Lung (tissue), 12 donors: ENCODE results near the gene ATP5ME. TPM values are rescaled to one million over a fixed set of nuclear protein-coding genes. Genes with fewer than 3 reads are reported as not detected.

Source experiments
- ATAC-seq: fragments of 200-7000 bp; cut with Tn5 transposase; one replicate; pipeline ENCODE4 v1.9.1; 2020; ENCODE audit warnings: moderate number of reproducible peaks; ENCODE audit not compliant: insufficient read depth, low FRiP score
- DNase-seq, 3 donors: peaks; one replicate each; pipeline ENCODE4 v3.0.0-alpha.2; 2013 to 2017
- H3K27ac ChIP-seq, 2 donors: one replicate each; pipeline ENCODE4 v1.5.1; 2013; ENCODE audit warnings: mild to moderate bottlenecking in 2 of 2, moderate library complexity in 2 of 2, control low read depth in 1 of 2, inconsistent platforms in 1 of 2, low read depth in 1 of 2, low read length in 1 of 2
- H3K27me3 ChIP-seq, 3 donors: one replicate each; pipeline ENCODE4 v1.5.1; 2013; ENCODE audit warnings: low read length in 2 of 3; ENCODE audit not compliant: control insufficient read depth in 3 of 3, insufficient read depth in 3 of 3
- H3K36me3 ChIP-seq, 4 donors: one replicate each; pipeline ENCODE4 v1.5.1; 2013; ENCODE audit warnings: low read length in 4 of 4, mild to moderate bottlenecking in 1 of 4, moderate library complexity in 1 of 4; ENCODE audit not compliant: control insufficient read depth in 4 of 4, insufficient read depth in 4 of 4
- H3K4me1 ChIP-seq, 5 donors: one replicate each; pipeline ENCODE4 v1.5.1; 2013; ENCODE audit warnings: low read length in 5 of 5, mild to moderate bottlenecking in 2 of 5, moderate library complexity in 1 of 5; ENCODE audit not compliant: control insufficient read depth in 5 of 5, insufficient read depth in 5 of 5
- H3K4me3 ChIP-seq: one replicate; pipeline ENCODE4 v1.5.1; 2013; ENCODE audit warnings: mild to moderate bottlenecking, control low read depth, moderate library complexity
- H3K9ac ChIP-seq, 2 donors: one replicate each; pipeline ENCODE4 v1.5.1; 2013; ENCODE audit warnings: low read length in 2 of 2, control low read depth in 1 of 2; ENCODE audit not compliant: insufficient read depth in 1 of 2
- H3K9me3 ChIP-seq, 4 donors: one replicate each; pipeline ENCODE4 v1.5.1; 2013; ENCODE audit warnings: low read length in 3 of 4, mild to moderate bottlenecking in 1 of 4, moderate library complexity in 1 of 4; ENCODE audit not compliant: control insufficient read depth in 4 of 4, insufficient read depth in 3 of 4
- WGBS, 2 donors: extraction: QIAGEN DNeasy Blood & Tissue Kit; methylation state at CpG; one replicate each; pipeline ENCODE4 v1.1.7; 2013; 5-methylcytosine and 5-hydroxymethylcytosine counted together
- polyA plus RNA-seq, 2 donors: library from polyadenylated mRNA; stranded (reverse); fragments of 200-250 nt; gene quantifications; one replicate each; pipeline ENCODE4 v1.2.1, GENCODE V29; 2013
- total RNA-seq, 2 donors: library from RNA; depleted of rRNA in 1 of 2; stranded (reverse); fragments of >200 nt in 1 of 2; gene quantifications; one replicate each; pipeline ENCODE4 v1.2.1, GENCODE V29; 2014 to 2021
- TF ChIP-seq, protein P1 (sequence below): IDR thresholded peaks from 2 replicates; pipeline ENCODE4 v1.5.1; 2012; ENCODE audit warnings: mild to moderate bottlenecking; ENCODE audit errors: control extremely low read depth, extremely low read depth
- donor health status: control.
- donor health status: control.
- donor health status: Bipolar disorder and iron deficiency.
- donor health status: healthy.
- donor health status: DM: yes; HTN: yes; CAD: no.

Gene ATP5ME
- total and polyA plus RNA-seq, 4 donors: 161 to 997 (median 262) TPM

DNA sequence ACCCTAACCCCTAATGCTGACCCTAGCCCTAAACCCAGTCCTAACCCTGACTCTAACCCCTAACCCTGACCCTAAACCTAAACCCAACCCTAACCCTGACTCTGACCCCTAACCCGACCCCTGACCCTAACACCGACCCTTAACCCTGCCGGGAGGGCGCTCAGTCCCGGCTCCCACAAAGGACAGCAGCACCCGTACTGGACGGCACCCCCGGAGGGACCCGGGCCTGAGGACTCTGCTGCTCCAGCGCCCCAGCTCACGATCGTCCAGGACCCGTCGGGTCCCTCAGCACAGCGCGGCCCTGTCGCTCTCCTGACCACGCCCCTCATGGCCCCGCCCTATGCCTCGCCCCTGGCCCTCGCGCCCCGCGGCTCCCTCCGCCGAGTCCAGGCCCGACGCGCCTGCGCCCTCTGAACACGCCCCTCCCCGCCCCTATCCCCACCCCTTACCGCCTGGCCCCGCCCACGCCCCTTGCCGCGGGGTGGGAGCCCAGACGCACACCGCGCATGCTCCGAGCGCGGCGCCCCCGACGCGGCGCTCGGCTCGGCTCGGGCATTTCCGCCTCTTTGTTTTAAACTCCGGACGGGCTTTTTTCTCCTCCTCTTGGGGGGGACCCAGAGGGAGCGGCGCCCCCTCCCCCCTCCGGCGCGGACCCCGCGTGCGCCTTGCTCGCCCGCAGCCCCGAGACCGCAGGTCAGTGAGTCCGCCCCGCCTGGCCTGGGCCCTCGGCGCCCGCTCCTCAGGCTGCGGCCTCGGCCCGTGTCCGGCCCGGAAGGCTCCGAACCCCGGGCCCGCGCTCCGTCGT, 31.4 kb upstream of the ATP5ME start, which contains the start of gene PCGF3:
Gene PCGF3 (plus strand): TSS at position 555 of the 805 bp plus-strand sequence. CDS start 27,849 bp downstream, outside the sequence.
- ATAC-seq (peak; percentile 98), DNase-seq (peak; percentile 97 to 99 (median 98))
- H3K9ac ChIP-seq: peak within 1 kb of the TSS; percentile 76 to 99
- TF ChIP-seq, protein P1, sequence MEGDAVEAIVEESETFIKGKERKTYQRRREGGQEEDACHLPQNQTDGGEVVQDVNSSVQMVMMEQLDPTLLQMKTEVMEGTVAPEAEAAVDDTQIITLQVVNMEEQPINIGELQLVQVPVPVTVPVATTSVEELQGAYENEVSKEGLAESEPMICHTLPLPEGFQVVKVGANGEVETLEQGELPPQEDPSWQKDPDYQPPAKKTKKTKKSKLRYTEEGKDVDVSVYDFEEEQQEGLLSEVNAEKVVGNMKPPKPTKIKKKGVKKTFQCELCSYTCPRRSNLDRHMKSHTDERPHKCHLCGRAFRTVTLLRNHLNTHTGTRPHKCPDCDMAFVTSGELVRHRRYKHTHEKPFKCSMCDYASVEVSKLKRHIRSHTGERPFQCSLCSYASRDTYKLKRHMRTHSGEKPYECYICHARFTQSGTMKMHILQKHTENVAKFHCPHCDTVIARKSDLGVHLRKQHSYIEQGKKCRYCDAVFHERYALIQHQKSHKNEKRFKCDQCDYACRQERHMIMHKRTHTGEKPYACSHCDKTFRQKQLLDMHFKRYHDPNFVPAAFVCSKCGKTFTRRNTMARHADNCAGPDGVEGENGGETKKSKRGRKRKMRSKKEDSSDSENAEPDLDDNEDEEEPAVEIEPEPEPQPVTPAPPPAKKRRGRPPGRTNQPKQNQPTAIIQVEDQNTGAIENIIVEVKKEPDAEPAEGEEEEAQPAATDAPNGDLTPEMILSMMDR: no peak
- peaks cover 6 to 23% (median 11%) of the 10 kb centered on the region in 5 donors for H3K4me1 ChIP-seq
- H3K9me3 ChIP-seq: no peaks in the 10 kb centered on the region
- 2% methylated on average over 66 to 82 of the region's 82 CpGs for WGBS, 2 donors
- H3K27me3 ChIP-seq: no peaks in the 10 kb centered on the region
- H3K27ac ChIP-seq: peak within 1 kb of the TSS; percentile 89 to 90
- H3K4me3 ChIP-seq: peak within 1 kb of the TSS; percentile 70
- H3K36me3 ChIP-seq: peaks cover 0 to 5% (median 0%) of the 10 kb centered on the region in 4 donors

DNA sequence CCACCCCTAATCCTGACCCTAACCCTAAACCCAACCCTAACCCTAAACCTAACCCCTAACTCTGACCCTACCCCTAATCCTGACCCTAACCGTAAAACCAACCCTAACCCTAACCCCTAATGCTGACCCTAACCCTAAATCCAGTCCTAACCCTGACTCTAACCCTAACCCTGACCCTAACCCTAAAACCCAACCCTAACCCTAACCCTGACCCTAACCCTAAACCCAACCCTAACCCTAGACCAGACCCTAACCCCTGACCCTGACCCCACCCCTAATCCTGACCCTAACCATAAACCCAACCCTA, 30.8 kb upstream of the ATP5ME start:
- H3K9me3 ChIP-seq: no peaks in the 10 kb centered on the region
- H3K27ac ChIP-seq: peak overlapping the region in 1 of 2 donors; percentile 89
- H3K36me3 ChIP-seq: peaks cover 0 to 5% (median 0%) of the 10 kb centered on the region in 4 donors
- peaks cover 6 to 21% (median 11%) of the 10 kb centered on the region in 5 donors for H3K4me1 ChIP-seq
- H3K4me3 ChIP-seq: peak overlapping the region; percentile 59
- no peaks in the 10 kb centered on the region for H3K27me3 ChIP-seq
- no peak for ATAC-seq
- H3K9ac ChIP-seq: no peak overlapping the region
- TF ChIP-seq, protein P1: no peak
- WGBS, 2 donors: 98 to 100% methylated on average over 1 of the region's 1 CpG
- no peak for DNase-seq

DNA sequence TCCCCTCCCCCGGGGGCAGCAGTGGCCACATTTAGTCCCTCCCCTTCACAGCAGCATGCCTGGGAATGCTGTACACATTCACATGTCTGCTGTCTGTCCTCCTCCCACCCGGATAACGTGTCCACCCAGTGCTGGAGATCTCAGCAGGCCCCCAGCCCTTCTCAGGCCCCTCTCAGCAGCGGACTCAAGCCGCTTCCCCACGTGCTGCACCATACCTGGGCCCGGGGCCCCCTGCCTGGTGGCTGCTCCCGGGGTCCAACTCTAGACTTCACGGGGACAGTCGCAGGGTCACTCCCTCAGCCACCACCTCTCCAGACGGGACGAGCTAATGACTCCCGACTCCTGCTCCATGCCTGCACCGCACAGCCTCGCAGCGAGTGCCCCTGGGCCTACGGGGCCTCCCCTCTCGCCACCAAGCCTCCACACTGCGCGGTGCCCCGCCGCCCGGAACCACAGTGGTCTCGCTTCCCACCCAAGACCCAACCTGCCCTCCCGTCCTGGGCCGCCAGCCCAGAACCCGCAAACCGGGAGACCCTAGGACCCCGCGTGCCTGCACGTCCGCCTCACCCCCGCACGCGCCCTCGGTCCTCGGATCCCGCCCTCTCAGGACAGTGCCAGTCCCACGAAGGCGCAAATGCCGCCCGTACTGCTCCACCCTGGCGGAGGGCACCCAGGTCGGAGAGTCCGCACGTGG, 30.3 kb upstream of the ATP5ME start:
- ATAC-seq: no peak
- Histone ChIP-seq H3K9me3 (no peaks in the 10 kb centered on the region), H3K4me1 (peaks cover 6 to 21% (median 11%) of the 10 kb centered on the region in 5 donors), H3K27ac (no peak overlapping the region), H3K4me3 (no peak overlapping the region), H3K9ac (no peak overlapping the region), H3K36me3 (peaks cover 0 to under 1% (median 0%) of the 10 kb centered on the region in 4 donors), H3K27me3 (no peaks in the 10 kb centered on the region)
- TF ChIP-seq, protein P1: no peak
- no peak for DNase-seq
- WGBS, 2 donors: 95 to 96% methylated on average over 46 of the region's 46 CpGs
